ENCODE results near the gene TK2.
A peak's percentile ranks its signal among the peaks of the same experiment; 100 is the strongest.
"Not testable (repeated sequence)": the region's sequence is repeated elsewhere in the genome, so short reads cannot be mapped to it uniquely, and the experiment has no call there.

Gene TK2

GRCh38 chr16:66549284-66550131, at the start of gene TK2:
Gene TK2, minus strand, starts transcription at chr16:66550122. Its CDS starts 61 bp downstream, at chr16:66550061.
- DNase-seq: peak; percentile 65

- no peak for DNase-seq
Measured at GRCh38 chr16:66598111-66598510, 48.2 kb upstream of the TK2 start.

- no peak for DNase-seq
Measured at GRCh38 chr16:66596986-66597848, 47.3 kb upstream of the TK2 start.

GRCh38 chr16:66596559-66596958, 46.6 kb upstream of the TK2 start:
- DNase-seq: not testable (repeated sequence)

- DNase-seq: no peak
Measured at GRCh38 chr16:66594739-66595138, 44.8 kb upstream of the TK2 start.

- no peak for DNase-seq
Measured at GRCh38 chr16:66592814-66593213, 42.9 kb upstream of the TK2 start.

GRCh38 chr16:66592241-66592640, 42.3 kb upstream of the TK2 start:
- no peak for DNase-seq

GRCh38 chr16:66591018-66591417, 41.1 kb upstream of the TK2 start:
- no peak for DNase-seq

GRCh38 chr16:66590322-66590721, 40.4 kb upstream of the TK2 start:
- DNase-seq: no peak

- DNase-seq: peak; percentile 56
Measured at GRCh38 chr16:66588981-66589713, 39.2 kb upstream of the TK2 start.

- DNase-seq: no peak
Measured at GRCh38 chr16:66587881-66588600, 38.1 kb upstream of the TK2 start.

- DNase-seq: no peak
Measured at GRCh38 chr16:66585481-66586239, 35.7 kb upstream of the TK2 start.

- DNase-seq: no peak
Measured at GRCh38 chr16:66581246-66581952, 31.5 kb upstream of the TK2 start.

GRCh38 chr16:66580605-66581209, 30.8 kb upstream of the TK2 start:
- DNase-seq: no peak

- no peak for DNase-seq
Measured at GRCh38 chr16:66578651-66579531, 29.0 kb upstream of the TK2 start, which contains the start of gene CMTM2. Gene CMTM2, plus strand, starts transcription at chr16:66579463. Its CDS starts 145 bp downstream, at chr16:66579608.

GRCh38 chr16:66576296-66576695, 26.4 kb upstream of the TK2 start:
- DNase-seq: no peak

- no peak for DNase-seq
Measured at GRCh38 chr16:66575060-66575459, 25.1 kb upstream of the TK2 start.

- no peak for DNase-seq
Measured at GRCh38 chr16:66574531-66574930, 24.6 kb upstream of the TK2 start.

- no peak for DNase-seq
Measured at GRCh38 chr16:66574081-66574480, 24.2 kb upstream of the TK2 start.
